Renal pelvis (tissue), 4 donors: ENCODE measurements around the gene ABHD8. TPM values are rescaled to one million over a fixed set of nuclear protein-coding genes. Genes with fewer than 3 reads are reported as not detected.

Source experiments
- DNase-seq: peaks from one replicate; pipeline ENCODE4 v3.0.0-alpha.2; 2013
- polyA plus RNA-seq, 3 donors: library from polyadenylated mRNA; unstranded; fragments of 120-200 nt; gene quantifications; one replicate each; pipeline ENCODE4 v1.2.1, GENCODE V29; 2013; ENCODE audit not compliant: insufficient read length in 3 of 3

The ABHD8 gene
- polyA plus RNA-seq, 3 donors, result 9.7 to 13.5 (median 12.3) TPM

DNA sequence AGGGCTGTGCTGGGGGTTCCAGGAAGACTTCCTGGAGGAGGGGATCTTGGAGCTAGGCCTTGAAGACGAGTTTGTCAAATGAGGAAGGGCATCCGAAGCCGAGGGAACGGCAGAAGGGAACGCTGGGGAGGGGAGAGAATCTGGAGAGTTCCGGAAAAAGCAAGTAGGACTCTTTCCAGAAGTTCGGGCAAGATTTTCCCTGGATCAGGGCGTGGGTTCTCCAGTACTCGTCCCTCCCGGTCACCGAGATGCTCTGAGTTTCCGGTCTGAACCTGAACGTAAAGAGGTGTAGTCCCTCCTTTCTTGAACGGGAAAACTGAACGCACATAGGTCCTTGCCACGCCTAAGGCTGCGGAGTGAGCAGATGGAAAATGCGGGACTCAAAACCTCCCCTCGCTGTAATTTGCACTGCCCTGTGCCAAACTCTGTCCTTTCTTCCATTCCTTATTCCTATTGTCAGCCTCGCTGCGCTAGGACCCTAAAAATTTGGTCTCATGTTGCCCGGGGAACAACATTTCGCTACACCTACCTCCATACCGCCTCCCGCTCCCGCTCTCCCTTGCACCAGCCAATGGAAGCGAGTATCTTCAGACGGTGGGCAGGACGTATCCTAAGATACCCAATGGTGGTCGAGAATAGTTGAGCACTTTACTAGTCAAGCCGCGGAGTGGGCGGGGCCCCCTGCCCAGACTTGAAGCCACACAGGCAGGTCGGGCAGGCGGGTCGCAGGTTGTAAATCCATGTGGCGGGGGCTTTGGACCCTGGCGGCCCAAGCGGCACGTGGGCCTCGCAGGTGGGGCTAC, 33.8 kb upstream of the ABHD8 start, which contains the start of gene GTPBP3:
GTPBP3 (plus strand) TSS at position 682 of the 803 bp plus-strand sequence; CDS start at position 741, 59 bp downstream.
- peak; percentile 98 for DNase-seq

- DNase-seq, result no peak
Measured at GRCh38 chr19:17335575-17335974, 32.4 kb upstream of the ABHD8 start.

DNA sequence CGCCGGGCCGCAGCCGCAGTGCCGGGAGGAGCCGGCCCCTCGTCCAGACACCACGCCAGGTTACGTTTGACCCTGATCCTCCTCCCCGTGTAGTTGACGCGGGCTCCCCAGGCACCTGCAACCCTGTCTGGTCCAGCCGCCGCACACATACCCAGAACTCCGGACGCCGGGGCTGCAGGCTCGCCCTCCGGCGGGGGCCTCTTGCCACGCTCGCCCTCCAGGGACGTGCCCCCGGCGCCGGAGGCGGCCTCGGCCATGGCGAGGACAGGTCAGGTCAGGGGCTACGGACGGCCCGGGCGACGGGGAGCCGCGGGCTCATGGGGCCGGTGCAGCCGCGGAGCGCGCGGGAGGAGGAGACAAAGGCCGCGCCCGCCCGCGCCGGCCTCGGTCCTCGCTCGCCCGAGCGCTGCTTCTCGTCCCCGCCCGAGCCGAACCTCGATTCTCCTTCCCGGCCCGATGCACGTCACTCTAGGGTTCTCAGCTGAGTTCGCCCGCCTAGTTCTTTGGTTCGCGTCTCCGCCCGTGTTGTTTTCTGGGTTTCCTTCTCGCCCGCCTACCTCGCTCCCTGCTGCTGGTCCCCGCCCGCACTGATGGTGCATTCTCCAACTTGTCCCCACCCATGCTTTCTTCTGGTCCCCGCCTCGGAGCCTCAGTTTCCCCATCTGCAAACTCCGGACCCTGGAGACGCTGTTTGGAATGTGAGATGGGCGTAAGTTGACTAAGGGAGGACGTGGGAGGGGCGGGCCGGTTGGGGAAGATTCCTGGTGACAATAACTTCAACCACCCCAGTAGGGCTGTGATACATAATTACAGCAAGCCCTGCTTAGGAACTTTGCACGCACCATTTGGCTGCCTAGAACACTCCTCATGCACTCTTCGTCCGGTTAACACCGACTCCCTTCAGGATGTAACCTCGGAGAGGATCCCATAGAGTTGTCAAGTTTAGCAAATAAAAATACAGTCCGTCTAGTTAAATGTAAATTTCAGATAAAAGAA, 31.5 kb upstream of the ABHD8 start, which contains the start of gene ANO8:
ANO8 (minus strand) TSS at position 442 of the 996 bp plus-strand sequence; CDS start at position 257, 185 bp downstream.
- DNase-seq, result peak; percentile 98

DNA sequence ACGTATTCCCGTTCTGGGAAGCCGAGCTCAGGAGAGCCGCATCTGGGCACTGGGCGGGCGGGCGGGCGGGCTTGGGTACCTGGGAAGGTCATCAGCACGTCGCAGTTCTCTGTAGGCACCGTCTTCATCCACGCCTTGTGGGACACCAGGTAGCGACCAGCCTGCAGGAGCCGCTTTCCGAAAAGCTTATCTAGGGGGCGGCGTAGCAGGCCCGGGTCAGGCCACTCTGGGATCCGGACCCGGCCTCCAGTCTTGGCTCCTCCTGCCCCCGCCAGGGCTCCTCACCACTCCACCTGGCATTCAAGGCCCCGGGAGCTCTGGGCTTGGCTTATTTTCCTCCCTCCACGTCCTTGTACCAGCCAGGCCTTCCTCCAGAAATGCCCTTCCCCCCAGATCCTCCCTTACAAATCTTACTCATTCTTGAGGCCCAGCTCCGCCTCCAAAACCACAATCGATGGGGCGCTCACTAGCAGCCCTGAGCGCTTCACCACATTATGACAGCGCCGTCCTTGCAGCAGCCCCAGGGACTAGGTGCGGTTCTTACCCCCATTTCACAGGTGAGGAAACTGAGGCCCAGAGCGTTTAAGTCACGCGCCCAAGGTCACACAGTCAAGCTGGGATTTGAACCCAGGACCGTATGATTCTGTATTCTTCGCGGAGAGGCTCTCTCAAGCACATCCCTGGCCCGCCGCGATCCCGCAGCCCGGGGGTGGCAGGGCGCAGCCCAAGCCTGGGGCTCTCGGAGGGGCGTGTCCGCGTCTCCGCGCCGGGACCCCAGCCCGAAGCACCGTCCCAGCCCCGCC, 30.6 kb upstream of the ABHD8 start:
- DNase-seq, result no peak

DNA sequence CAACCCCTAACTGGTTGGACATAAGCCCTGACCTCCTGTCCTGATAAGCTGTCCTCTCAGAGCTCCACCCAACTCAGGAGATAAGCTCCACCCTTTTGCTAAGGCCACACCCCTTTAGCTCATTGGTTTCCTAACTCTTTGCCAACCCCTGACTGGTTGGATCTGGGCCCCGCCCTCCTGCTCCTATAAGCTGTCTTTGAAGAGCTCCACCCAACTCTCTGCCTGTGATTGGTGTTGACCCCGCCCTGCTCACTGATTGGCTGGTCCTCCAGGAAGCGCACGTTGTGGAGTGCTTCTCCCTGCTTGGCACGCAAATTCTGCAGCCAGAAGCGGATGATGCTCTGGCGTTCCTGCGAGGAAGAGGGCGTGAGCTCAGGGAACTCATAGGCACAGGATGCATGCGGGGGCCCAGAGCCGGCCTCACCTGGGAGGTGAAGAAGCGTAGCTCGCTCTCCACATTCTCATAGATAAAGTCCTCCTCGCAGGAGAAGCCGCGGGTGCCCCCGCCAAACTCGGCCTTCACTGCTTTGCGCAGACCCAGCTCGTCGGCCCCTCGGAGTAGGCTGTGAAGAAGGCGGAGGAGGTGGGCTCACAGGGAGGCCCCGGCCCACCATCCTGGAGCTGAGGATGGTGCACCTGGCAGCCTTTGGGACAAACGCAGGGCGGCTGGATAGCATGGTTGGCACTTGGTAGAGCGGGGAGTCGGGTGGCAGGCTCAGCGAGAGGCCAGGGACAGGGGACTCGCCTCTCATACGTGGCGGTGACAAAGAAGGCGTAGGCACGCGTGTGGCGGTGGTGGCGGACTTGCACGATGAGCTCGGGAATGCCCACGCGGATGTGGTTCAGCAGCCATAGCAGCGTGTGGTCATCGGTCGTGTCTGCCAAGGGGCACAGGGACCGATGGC, 29.7 kb upstream of the ABHD8 start:
- DNase-seq, result no peak

GRCh38 chr19:17332360-17332676, 29.1 kb upstream of the ABHD8 start:
- no peak for DNase-seq

GRCh38 chr19:17331045-17331558, 27.9 kb upstream of the ABHD8 start:
- no peak for DNase-seq

DNA sequence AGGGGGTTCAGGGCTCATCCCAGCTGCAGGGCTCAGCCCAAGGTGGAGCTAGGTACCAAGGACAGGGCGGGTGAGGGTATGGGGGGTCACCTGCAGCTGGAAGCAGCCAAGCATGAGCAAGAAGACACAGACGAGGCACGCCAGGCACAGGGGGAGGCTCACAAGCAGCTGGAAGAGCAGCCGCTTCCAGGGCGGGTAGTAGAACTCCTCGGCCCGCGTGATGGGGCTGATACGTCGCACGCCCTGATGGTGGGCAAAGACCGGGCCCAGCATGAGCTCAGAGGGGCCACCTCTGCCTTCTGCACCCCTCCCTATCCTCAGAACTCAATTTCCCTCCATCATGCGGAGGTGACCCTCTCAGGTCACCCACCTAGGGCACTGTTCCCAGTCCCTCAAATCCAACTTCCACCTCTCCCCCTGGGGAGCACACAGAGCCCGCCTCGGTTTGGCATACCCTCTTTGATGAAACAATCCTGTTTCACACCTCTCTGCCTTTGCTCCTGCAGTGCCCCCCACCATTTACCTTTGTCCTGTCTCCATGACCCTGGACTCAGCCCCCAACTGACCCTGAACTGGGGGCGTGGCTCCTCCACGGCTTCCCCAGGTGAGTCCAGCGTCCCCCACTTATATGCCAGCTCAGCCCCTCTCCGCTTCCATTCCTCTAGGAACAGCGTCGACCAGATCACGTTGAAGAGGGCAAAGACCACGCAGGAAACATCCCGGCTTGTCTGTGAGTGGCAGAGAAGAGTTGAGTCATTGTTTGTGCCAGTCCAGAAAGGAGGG, 27.2 kb upstream of the ABHD8 start:
- DNase-seq, result no peak

DNA sequence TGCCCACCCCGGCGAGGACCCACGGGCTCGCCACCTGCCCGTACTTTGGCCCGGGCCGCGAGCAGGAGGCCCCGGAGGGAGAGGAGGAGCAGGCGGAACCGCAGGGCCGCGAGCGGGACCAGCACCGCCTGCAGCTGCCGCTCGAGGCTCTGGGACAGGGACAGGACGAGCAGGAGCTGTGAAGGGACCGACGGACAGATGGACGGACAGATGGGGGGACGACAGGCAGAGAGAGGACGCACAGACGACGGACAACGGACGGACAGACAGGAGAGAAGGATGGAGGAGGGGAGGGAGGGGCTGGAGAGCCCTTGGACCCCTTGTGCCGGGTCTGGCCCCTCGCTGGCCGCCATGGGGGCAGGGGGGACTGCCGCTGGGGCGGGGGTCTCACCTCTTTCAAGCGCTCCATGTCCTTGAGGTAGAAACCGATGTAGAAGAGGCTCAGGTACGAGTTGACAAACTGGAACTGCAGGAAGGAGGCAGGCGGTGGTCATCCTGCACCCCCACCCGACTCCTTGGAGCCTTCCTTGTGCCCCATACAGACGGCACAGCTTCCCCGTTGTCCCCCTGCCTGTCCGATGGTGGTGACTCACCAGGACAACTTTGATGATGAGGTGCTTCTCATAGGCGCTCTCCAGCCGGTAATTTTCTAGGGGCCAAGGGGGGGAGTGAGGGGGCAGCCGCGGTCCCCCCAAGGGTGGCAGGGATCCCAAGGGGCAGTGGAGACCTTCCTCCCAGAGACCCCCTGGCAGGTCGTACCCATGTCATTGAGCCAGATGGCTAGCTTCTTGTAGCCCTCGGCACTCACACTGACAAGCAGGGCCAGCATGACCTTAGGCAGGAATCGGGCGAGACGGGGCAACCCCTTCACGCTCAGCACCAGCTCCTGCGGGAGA, 26.4 kb upstream of the ABHD8 start:
- DNase-seq, result no peak

DNA sequence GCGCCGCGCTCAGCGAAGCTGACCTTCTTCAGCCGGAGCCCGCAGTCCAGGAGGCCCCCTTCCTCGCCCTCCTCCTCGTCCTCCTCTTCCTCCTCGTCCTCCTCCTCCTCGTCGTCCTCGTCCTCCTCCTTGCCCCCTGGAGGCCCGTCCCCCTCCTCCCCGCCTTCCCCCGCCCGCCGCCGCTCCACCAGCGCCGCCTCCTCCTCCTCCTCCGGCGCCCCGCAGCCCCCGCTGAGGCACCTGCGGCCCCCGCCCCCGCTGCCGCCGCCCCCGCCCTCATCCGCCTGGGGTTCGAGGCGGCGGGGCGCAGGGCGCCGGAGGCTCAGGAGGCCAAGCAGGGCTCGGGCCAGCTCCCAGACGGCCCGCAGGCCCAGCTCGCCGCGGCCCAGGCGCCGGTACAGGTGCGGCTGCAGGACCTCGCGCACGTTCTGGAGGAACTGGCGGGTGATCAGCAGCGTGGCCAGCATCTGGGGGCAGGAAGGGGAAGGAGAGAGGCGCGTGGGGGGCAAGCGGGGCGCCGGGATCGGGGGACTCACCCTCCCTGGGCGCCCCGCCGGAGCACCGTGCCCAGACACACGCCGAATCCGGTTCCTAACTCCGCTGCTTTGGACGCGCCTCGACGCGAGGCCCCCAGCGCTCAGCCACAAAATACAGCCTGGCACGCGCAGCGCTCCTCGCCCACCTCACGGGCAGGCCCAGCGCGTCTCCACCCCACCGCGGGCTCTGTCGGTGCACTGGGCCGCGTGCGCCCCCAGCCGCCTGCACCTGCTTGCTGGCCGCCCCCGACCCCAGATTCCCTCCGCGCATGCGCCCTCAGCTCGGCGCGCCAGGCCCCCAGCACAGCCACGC, 25.5 kb upstream of the ABHD8 start:
- no peak for DNase-seq

- DNase-seq, result peak; percentile 80
Measured at GRCh38 chr19:17327654-17328516, 24.7 kb upstream of the ABHD8 start.

DNA sequence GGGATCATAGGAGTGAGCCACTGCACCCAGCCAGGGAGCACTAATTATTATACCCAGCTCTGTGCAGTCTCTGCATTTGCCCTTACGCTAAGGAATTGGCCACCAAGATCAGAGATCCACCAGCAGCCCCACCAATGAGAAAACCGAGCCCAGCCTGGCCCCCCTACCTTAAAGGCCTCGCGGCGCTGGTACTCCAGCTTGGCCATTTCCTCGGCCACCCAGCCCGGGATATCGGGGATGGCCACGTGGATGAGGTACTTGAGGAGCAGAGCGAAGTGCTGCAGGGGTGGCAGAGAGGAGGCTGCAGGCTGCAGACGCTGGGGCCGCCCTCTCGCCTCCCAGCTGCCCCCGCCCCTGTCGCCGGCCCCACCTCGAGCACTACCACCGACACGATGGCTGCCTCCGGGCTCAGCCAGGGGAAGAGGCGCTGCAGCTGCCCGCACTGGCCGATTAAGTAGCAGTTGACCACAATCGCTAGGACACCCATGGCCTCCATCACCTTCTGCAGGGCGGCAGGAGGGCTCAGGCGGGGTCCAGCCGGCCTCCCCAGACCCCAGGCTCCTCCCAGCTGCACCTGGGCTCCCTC, 23.9 kb upstream of the ABHD8 start:
- DNase-seq, result no peak

DNA sequence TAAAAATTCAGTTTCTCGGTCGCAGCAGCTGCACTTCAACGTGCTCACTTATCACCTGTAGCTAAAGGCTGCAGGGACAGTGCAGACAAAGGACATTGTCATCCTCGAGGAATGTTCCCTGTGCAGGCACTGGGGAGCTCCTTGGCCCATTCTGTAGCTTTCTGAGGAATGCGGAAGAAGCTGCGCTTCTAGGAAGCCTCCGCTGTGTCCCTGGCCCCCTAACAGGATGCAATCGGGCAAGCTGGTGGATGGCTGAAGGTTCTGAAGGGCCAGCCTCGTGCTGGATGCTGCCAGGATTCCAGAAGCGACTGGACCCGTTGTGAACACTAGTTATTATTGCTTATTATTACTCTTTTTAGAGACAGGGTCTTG, 23.4 kb upstream of the ABHD8 start:
- DNase-seq, result no peak

GRCh38 chr19:17325881-17326594, 22.8 kb upstream of the ABHD8 start:
- no peak for DNase-seq

- no peak for DNase-seq
Measured at GRCh38 chr19:17325133-17325532, 21.9 kb upstream of the ABHD8 start.
